ENCODE results near the gene CDR2L.

DNA sequence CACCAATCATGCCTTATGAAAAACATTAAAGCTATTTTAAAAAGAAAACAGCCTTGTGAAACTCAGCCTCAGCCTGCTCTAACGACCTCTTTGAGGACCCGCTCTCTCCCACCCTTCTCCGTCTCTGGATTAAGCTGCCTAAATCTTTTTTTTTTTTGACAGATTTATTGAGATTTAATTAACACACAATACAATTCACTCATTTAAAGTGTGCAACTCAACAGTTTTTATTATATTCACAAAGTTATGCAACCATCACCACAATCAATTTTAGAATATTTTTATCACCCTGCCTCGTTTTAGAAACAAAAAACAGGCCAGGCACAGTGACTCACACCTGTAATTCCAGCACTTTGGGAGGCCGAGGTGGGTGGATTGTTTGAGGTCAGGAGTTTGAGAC, 8.4 kb downstream of the CDR2L start:
- TF ChIP-seq, protein P1, sequence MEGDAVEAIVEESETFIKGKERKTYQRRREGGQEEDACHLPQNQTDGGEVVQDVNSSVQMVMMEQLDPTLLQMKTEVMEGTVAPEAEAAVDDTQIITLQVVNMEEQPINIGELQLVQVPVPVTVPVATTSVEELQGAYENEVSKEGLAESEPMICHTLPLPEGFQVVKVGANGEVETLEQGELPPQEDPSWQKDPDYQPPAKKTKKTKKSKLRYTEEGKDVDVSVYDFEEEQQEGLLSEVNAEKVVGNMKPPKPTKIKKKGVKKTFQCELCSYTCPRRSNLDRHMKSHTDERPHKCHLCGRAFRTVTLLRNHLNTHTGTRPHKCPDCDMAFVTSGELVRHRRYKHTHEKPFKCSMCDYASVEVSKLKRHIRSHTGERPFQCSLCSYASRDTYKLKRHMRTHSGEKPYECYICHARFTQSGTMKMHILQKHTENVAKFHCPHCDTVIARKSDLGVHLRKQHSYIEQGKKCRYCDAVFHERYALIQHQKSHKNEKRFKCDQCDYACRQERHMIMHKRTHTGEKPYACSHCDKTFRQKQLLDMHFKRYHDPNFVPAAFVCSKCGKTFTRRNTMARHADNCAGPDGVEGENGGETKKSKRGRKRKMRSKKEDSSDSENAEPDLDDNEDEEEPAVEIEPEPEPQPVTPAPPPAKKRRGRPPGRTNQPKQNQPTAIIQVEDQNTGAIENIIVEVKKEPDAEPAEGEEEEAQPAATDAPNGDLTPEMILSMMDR (IDR thresholded peaks at IDR 0.05; ENCODE audit: low read length), result no peak
- TF ChIP-seq EZH2 (IDR thresholded peaks at IDR 0.05; ENCODE audit: borderline replicate concordance, low read length), result no peak

Measured in OCI-LY1 (cell line).